Esophagus (tissue), 2 donors: Measurements from ENCODE around the gene PHF19. TPM values are rescaled to one million over a fixed set of nuclear protein-coding genes. Genes with fewer than 3 reads are reported as not detected.

Source experiments
- H3K27ac ChIP-seq, 2 donors: one replicate each; pipeline ENCODE4 v1.5.1; 2013; ENCODE audit warnings: low read depth in 2 of 2, mild to moderate bottlenecking in 2 of 2, inconsistent platforms in 1 of 2, low read length in 1 of 2, moderate library complexity in 1 of 2
- H3K27me3 ChIP-seq, 2 donors: one replicate each; pipeline ENCODE4 v1.6.1; 2013; ENCODE audit warnings: low read length in 2 of 2, control low read depth in 1 of 2, mild to moderate bottlenecking in 1 of 2; ENCODE audit not compliant: insufficient read depth in 2 of 2, control insufficient read depth in 1 of 2
- H3K36me3 ChIP-seq, 2 donors: one replicate each; pipeline ENCODE4 v1.6.1; 2013; ENCODE audit warnings: low read length in 1 of 2; ENCODE audit not compliant: control insufficient read depth in 2 of 2, insufficient read depth in 2 of 2
- H3K4me1 ChIP-seq, 2 donors: one replicate each; pipeline ENCODE4 v1.6.1; 2013; ENCODE audit warnings: low read length in 1 of 2; ENCODE audit not compliant: control insufficient read depth in 2 of 2, insufficient read depth in 2 of 2
- H3K4me3 ChIP-seq, 2 donors: one replicate each; pipeline ENCODE4 v1.5.1; 2013; ENCODE audit warnings: low read length in 2 of 2, mild to moderate bottlenecking in 2 of 2, low read depth in 1 of 2, moderate library complexity in 1 of 2
- H3K9me3 ChIP-seq, 2 donors: one replicate each; pipeline ENCODE4 v1.6.1; 2013; ENCODE audit warnings: mild to moderate bottlenecking in 2 of 2, low read depth in 1 of 2, low read length in 1 of 2, moderate library complexity in 1 of 2; ENCODE audit not compliant: control insufficient read depth in 2 of 2, insufficient read depth in 1 of 2
- WGBS, 2 donors: extraction: QIAGEN DNeasy Blood & Tissue Kit; methylation state at CpG; one replicate each; pipeline ENCODE4 v1.1.7; 2013; 5-methylcytosine and 5-hydroxymethylcytosine counted together
- polyA plus RNA-seq, 2 donors: library from polyadenylated mRNA; stranded (reverse); fragments of 200-250 nt; gene quantifications; one replicate each; pipeline ENCODE4 v1.2.3, GENCODE V29; 2013
- donor health status: healthy with polysubstance abuse.
- donor health status: Bipolar disorder and iron deficiency.

The PHF19 gene
- polyA plus RNA-seq, 2 donors = 22.3 to 28.8 TPM

DNA sequence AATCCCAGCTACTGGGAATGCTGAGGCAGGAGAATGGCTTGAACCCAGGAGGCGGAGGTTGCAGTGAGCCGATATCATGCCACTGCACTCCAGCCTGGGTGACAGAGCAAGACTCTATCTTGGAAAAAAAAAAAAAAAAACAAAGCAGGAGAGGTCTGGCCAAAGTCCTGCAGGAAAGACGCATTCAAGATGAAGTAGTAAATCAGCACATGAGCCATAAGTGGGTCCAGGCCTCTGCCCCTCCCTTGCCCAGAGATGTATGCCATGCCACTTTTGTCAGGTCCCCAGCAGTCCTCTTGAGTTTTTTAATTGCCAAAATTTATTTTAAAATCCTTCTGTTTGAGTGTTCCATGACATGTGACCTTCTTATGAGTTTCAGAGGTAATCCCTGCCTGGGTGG is 8.5 kb upstream of the PHF19 start:
- WGBS, 2 donors = 63 to 73% methylated on average over 3 of the region's 3 CpGs
- Histone ChIP-seq H3K27me3 (no peaks in the 10 kb centered on the region), H3K9me3 (no peaks in the 10 kb centered on the region), H3K36me3 (no peaks in the 10 kb centered on the region), H3K27ac (peak overlapping the region in 1 of 2 donors; percentile 28), H3K4me3 (no peak overlapping the region), H3K4me1 (no peaks in the 10 kb centered on the region)

DNA sequence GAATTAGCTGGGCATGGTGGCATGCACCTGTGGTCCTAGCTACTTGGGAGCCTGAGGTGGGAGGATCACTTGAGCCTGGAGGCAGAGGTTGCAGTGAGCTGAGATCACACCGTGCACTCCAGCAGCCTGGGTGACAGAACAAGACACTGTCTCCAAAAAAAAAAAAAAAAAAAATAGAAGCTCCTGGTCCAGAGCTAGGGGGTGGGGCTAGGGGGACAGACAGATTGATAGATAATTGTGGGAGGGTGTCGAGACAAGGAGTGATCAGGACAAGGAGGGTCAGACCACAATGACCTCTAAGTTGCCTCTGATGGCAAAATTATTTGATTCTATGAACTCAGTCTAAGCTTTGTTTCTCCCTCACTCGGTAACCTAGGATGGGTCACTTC is 6.6 kb upstream of the PHF19 start:
- no peak overlapping the region for H3K27ac ChIP-seq
- no peaks in the 10 kb centered on the region for H3K9me3 ChIP-seq
- H3K27me3 ChIP-seq = no peaks in the 10 kb centered on the region
- H3K4me1 ChIP-seq = peaks cover 0 to under 1% of the 10 kb centered on the region in 2 donors
- H3K4me3 ChIP-seq = no peak overlapping the region
- WGBS, 2 donors = 74 to 78% methylated on average over 3 of the region's 3 CpGs
- no peaks in the 10 kb centered on the region for H3K36me3 ChIP-seq

DNA sequence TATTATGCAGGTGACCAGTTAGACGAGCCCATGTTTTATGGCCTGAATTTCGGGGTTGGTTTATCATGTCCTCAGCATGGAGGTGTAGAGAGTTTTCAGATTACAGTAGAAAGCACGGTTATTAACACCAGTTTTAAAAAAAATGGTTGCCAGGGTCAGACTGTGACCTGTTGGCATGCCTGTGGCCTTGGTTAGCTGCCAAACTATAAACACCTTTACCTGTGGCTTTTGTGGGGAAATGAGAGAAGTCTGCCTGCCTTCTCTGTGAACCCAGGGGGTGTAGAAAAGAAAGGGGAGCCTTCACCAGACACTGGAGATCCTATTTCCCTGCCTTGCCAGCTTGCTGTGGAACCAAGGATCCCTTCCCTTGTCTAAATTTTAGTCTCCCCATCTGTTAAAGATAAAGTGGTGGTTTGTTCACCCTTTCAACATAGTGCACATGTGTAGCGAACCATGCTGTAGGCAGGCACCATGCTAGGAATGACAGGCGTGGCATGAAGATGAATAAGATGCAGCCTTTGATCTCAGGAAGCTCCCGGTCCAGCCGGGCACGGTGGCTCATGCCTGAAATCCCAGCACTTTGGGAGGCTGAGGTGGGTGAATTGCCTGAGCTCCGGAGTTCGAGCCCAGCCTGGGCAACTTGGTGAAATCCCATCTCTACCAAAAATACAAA is 6.1 kb upstream of the PHF19 start:
- H3K9me3 ChIP-seq = no peaks in the 10 kb centered on the region
- WGBS, 2 donors = 64 to 71% methylated on average over 10 of the region's 10 CpGs
- no peak overlapping the region for H3K4me3 ChIP-seq
- no peaks in the 10 kb centered on the region for H3K36me3 ChIP-seq
- no peak overlapping the region for H3K27ac ChIP-seq
- peaks cover 2 to 6% of the 10 kb centered on the region in 2 donors for H3K4me1 ChIP-seq
- H3K27me3 ChIP-seq = no peaks in the 10 kb centered on the region

DNA sequence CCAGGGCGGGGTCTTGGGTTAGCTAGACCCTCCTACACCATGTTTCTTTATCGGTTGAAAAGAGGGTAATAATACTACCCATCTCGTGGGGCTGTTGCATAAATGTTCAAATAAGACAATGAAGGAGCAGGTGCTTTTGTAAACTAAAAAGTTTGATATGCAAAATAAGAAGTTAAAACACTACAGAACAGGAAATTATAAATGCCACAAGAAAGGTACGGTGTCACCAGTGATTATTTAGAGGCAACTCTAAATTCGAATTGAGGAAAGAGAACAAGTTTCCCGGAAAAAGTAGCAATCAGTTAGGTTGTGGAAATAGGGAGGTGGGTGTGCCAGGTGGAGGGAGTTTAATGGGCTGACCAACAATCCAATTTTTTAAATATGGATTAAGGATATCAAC is 2.5 kb upstream of the PHF19 start:
- WGBS, 2 donors = 71 to 78% methylated on average over 6 of the region's 6 CpGs

DNA sequence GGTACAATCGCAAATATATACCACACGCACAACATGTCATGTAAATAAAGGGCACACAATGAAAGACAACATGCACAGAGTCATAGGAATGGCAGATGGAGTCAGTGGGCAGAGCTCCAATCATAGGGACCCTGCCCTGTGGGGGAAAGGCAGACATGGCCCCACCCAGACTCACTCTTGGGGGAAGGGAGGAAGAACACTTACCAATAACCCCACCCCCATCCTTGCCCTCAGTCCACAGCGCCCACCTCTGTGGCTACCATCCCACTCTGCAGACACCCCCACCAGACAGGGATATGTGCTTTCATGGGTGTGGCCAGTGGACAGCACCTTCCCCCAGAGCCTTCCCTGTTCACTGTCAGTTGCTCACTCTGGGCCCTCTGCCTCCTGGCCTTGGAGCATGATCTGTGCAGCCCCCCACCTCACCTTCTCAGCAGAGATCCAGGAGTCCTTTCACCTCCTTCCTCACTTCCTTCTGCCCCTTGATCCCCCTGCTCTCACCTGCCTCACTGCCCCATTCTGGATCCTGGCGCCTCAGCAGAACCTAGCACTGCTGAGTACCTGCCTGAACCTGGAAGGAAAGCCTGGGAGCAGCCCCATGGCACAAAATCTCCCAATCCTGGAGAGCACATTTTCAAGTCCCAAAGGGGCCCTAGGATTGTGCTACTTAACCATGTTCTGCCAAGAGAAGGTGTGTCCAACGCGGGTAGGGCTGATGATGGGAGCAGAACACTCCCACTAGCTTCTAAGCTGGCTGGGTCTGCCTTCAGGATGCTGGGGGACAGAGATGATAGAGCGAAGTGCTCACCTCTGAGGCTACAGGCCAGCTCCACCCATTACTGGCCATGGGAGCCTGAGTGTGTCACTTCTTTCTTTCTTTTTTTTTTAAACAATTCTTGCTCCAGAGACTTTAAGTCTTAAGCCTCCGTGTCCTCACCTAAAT is 1.5 kb upstream of the PHF19 start:
- 71 to 73% methylated on average over 8 of the region's 8 CpGs for WGBS, 2 donors
- peak overlapping the region; percentile 73 to 98 for H3K27ac ChIP-seq
- peak overlapping the region in 1 of 2 donors; percentile 61 for H3K4me3 ChIP-seq
- H3K4me1 ChIP-seq = peaks cover 3 to 17% of the 10 kb centered on the region in 2 donors
- H3K27me3 ChIP-seq = no peaks in the 10 kb centered on the region
- peaks cover 0 to under 1% of the 10 kb centered on the region in 2 donors for H3K36me3 ChIP-seq
- no peaks in the 10 kb centered on the region for H3K9me3 ChIP-seq

More for the DNA sequence above, 2.5 kb upstream of the PHF19 start:
- H3K36me3 ChIP-seq = no peaks in the 10 kb centered on the region
- H3K4me1 ChIP-seq = peaks cover 3 to 17% of the 10 kb centered on the region in 2 donors
- H3K27me3 ChIP-seq = no peaks in the 10 kb centered on the region
- no peaks in the 10 kb centered on the region for H3K9me3 ChIP-seq
- H3K27ac ChIP-seq = no peak overlapping the region
- H3K4me3 ChIP-seq = no peak overlapping the region

DNA sequence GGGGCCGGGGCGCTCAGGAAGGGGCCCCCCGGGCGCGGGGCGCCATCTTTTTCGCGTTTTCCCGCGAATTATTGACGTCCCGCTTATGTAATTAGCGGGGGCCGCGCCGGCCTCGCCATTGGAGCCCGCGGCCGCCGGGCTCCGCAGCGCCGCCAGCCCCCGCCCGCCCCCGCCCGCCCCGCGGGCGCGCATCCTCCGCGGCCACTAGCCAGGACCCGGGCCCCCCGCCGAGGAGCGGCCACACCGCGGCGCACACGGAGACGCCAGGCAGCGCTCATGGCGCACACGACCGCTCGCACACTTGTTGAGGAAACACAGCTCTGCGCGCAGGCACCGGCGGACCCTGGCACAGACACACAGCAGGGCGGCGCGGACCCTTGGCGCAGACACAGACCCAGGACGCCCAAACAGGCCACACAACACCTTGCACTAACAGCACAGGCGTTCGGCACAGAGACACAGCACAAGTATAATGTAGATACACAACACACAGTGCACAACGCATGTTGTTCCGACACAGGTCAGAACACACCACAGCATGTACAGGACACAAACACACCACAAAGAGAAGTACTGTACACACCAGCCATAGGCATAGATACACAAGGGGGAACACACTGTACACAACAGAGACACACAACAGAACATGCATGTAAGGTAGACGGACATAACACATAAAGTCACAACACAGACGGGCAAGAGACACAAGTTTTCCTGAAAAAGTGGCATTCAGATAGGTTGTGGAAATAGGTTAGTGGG is 467 bp upstream of the PHF19 start:
- Histone ChIP-seq H3K27me3 (no peaks in the 10 kb centered on the region), H3K4me1 (peaks cover 3 to 17% of the 10 kb centered on the region in 2 donors), H3K4me3 (peak overlapping the region; percentile 61 to 65), H3K27ac (peak overlapping the region; percentile 96 to 98), H3K36me3 (peaks cover 0 to 3% of the 10 kb centered on the region in 2 donors), H3K9me3 (no peaks in the 10 kb centered on the region)
- WGBS, 2 donors = 1 to 2% methylated on average over 39 to 63 of the region's 63 CpGs

DNA sequence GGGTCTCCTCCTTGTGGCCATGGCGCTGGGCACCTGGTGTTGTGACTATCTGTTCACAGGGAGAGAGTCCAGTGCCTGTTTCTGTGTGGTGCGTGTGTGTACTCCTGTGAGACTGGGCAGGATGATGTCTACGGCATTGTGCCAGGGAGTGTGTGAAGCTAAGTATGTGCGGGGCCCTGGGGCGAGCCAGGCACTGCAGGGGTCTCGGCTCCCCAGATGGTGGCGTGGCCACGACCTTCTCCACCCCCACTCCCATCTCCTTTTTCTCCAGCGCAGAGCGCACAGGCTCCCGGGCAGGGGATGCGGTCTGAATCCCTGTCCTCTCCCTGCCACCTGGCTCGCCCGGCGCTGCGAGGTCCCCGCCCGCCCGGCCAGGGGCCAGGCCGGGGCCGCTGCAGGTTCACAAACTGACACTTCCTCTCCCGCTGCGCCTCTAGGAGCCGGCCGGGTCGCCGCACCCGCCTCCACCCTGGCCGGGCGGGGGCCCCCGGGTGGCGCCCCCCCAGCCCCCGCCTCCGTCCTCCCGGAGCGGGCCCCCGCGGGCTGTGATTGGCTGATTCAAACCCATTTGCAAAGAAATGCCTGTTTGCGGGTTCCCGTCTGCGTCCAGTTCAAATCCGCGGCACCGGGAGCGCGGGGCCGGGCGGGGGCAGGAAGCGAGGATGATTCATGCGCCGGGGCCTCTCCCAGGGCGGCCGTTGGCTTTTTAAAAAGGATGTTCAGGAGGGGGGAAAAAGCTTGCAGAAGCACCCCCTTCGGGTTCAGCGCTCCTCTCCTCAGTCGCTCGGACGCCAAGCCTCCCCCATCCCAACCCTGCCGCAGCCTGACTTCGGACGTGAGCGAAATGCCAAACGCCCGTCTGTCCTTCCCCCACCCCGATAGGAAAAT is 790 bp downstream of the PHF19 start:
- Histone ChIP-seq H3K27ac (peak overlapping the region; percentile 96 to 98), H3K36me3 (peaks cover 0 to 3% of the 10 kb centered on the region in 2 donors), H3K4me3 (peak overlapping the region; percentile 61 to 63), H3K4me1 (peaks cover 3 to 17% of the 10 kb centered on the region in 2 donors), H3K9me3 (no peaks in the 10 kb centered on the region), H3K27me3 (no peaks in the 10 kb centered on the region)
- 1% methylated on average over 55 to 65 of the region's 65 CpGs for WGBS, 2 donors

DNA sequence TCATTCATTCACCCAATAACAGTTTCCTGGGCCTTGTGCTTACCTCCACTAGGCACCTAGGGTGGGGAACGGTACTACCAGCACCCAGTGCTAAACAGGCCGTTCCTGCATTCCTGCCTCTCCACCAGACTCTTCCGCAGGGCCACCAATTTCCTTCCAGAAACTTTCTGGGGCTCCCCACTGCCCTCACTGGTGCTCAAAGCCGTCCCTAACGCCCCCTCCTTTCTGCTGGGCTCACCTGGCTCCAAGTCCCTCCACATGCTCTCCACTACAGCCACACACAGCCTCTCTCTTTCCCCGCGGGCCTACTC is 1.4 kb downstream of the PHF19 start:
- 40 to 44% methylated on average over 7 of the region's 7 CpGs for WGBS, 2 donors
- Histone ChIP-seq H3K27ac (peak overlapping the region; percentile 96 to 98), H3K27me3 (no peaks in the 10 kb centered on the region), H3K4me3 (peak overlapping the region in 1 of 2 donors; percentile 61), H3K4me1 (peaks cover 3 to 17% of the 10 kb centered on the region in 2 donors), H3K9me3 (no peaks in the 10 kb centered on the region), H3K36me3 (peaks cover 0 to 3% of the 10 kb centered on the region in 2 donors)
